22Rv1 (cell line): ENCODE measurements around the gene ERO1B.

Experiments
- CTCF ChIP-seq: fragments of 450-650 bp; IDR thresholded peaks from 2 replicates; pipeline ENCODE4 v1.5.1; 2017; ENCODE audit warnings: mild to moderate bottlenecking
- ZFX ChIP-seq: fragments of 450-650 bp; IDR thresholded peaks from 2 replicates; pipeline ENCODE4 v1.6.1; 2017; ENCODE audit warnings: antibody characterized with exemption, borderline replicate concordance

DNA sequence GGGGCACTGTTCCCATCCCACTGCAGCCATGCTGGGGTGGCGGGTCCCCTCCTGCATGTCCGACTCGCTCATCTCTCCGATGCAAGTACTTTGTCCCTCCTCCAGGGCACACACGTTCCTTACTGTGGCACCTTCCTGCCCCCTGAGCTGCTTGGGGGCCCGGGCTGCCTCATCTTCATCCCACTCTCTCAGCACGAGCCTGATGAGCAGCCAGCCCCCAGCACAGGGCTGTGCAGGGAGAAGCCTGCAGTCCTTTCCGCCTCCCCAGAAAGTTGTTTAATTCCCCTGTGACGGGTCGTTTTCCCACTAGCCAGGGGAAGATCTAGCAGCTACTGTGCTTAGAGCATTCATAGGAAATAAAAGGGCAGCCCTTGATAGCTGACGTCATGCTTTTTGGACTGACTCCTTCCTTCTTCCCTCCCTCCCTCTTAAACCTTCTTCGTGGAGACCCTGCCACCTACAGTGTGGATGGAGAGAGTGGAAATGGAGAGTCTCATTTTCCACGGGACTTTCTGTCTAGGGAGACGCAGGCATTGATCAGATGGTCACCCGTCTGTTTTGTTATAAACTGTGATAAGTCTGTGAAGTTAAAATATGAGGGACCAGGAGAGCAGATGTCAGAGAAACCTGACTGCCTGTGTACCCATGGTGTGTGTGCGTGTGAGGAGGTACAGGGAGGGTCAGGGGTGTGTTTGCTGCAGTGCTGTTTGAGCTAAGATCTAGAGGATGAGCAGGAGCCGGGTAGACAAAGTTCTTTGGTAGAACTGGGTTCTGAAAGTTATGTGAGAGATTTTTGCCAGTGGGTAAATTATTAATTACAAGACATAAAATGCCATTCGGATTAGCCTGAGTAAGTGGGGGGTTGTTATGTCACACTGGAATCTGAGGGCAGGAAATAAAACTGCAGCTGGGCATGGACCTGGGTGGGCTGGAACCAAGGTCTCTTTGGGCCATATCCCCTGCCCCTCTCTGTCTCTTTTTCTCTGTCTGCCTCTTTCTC is 105.1 kb downstream of the ERO1B start:
- TF ChIP-seq CTCF (no peak), ZFX (no peak)
